HG02759 (cell line): ENCODE results near the gene ZFYVE19.

Experiments used
- ATAC-seq: cut with Tn5 transposase; IDR thresholded peaks from one replicate; pipeline ENCODE4 v1.9.1; 2021; ENCODE audit warnings: mild to moderate bottlenecking, moderate library complexity; ENCODE audit not compliant: unreplicated experiment

The ZFYVE19 gene

GRCh38 chr15:40812721-40813425, 6.0 kb downstream of the ZFYVE19 start:
- no peak for ATAC-seq

GRCh38 chr15:40815042-40815698, 8.3 kb downstream of the ZFYVE19 start:
- no peak for ATAC-seq

GRCh38 chr15:40819048-40819447, 12.2 kb downstream of the ZFYVE19 start:
- no peak for ATAC-seq

- no peak for ATAC-seq
These were observed 14.3 kb downstream of the ZFYVE19 start for GRCh38 chr15:40821195-40821594.

- ATAC-seq: no peak
These were observed 16.9 kb downstream of the ZFYVE19 start for GRCh38 chr15:40823572-40824343.

- no peak for ATAC-seq
These were observed 19.0 kb downstream of the ZFYVE19 start for GRCh38 chr15:40825661-40826422.

GRCh38 chr15:40826423-40827075, 19.7 kb downstream of the ZFYVE19 start:
- ATAC-seq: no peak

GRCh38 chr15:40828447-40829036, 21.7 kb downstream of the ZFYVE19 start, which contains the start of gene PPP1R14D:
Gene PPP1R14D, minus strand, starts transcription at chr15:40828708. Its CDS starts 67 bp downstream, at chr15:40828641.
- ATAC-seq: no peak

- no peak for ATAC-seq
These were observed 22.2 kb downstream of the ZFYVE19 start for GRCh38 chr15:40829115-40829514.

GRCh38 chr15:40830884-40831283, 24.0 kb downstream of the ZFYVE19 start:
- no peak for ATAC-seq

GRCh38 chr15:40831861-40832260, 25.0 kb downstream of the ZFYVE19 start:
- ATAC-seq: no peak

- no peak for ATAC-seq
These were observed 26.0 kb downstream of the ZFYVE19 start for GRCh38 chr15:40832903-40833302.

GRCh38 chr15:40836020-40836419, 29.1 kb downstream of the ZFYVE19 start:
- ATAC-seq: no peak

- ATAC-seq: no peak
These were observed 31.9 kb downstream of the ZFYVE19 start for GRCh38 chr15:40838756-40839155.

- ATAC-seq: no peak
These were observed 34.9 kb downstream of the ZFYVE19 start for GRCh38 chr15:40841741-40842140.

- no peak for ATAC-seq
These were observed 36.5 kb downstream of the ZFYVE19 start for GRCh38 chr15:40843261-40843884.

- no peak for ATAC-seq
These were observed 37.2 kb downstream of the ZFYVE19 start, which contains the start of gene SPINT1 for GRCh38 chr15:40843885-40844695. Gene SPINT1, plus strand, starts transcription at chr15:40844048. Its CDS starts 507 bp downstream, at chr15:40844555.

GRCh38 chr15:40844696-40845030, 37.8 kb downstream of the ZFYVE19 start:
- no peak for ATAC-seq

- ATAC-seq: no peak
These were observed 38.1 kb downstream of the ZFYVE19 start for GRCh38 chr15:40845036-40845435.
